ENCODE measurements around the gene DNAJB8. TPM values are rescaled to one million over a fixed set of nuclear protein-coding genes. Genes with fewer than 3 reads are reported as not detected.

Gene DNAJB8
- total RNA-seq, 4 donors from 2014 or later = not detected

GRCh38 chr3:128478576-128479506, 12.2 kb upstream of the DNAJB8 start:
- Histone ChIP-seq H3K27me3 (peaks cover 80% of the 10 kb centered on the region), H3K27ac (no peak overlapping the region), H3K9me3 (no peaks in the 10 kb centered on the region), H3K4me1 (peaks cover 16% of the 10 kb centered on the region), H3K36me3 (no peaks in the 10 kb centered on the region), H3K4me3 (no peak overlapping the region)
- DNase-seq (ENCODE audit: low spot score in 2 of 2) = no peak
- 68% methylated on average over 11 of the region's 11 CpGs for WGBS
- TF ChIP-seq CTCF (IDR thresholded peaks at IDR 0.05) (no peak), POLR2AphosphoS5 (IDR thresholded peaks at IDR 0.05) (no peak), POLR2A (IDR thresholded peaks at IDR 0.05) (no peak), EP300 (IDR thresholded peaks at IDR 0.05) (no peak)

DNA sequence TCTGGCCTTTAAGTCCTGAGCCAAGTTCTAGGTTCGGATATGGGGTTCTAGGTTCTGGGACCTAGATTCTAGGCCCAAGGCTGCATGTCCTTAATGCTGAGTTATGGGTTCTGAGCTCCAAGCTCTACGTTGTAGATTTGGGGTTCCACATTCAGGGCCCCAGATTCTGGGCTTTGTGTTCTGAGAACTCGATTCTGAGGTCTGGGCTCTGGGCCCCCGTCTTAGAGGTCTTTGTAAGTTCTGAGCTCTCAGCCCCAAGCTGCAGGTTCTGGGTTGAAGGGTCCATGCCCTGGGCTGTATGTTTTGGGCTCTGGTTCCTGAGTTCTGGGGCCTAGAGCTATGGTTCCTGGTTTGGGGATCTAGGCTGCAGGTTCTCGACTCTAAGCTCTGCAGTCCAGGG, 10.0 kb upstream of the DNAJB8 start:
- TF ChIP-seq POLR2A (IDR thresholded peaks at IDR 0.05) (no peak), CTCF (IDR thresholded peaks at IDR 0.05) (no peak), EP300 (IDR thresholded peaks at IDR 0.05) (no peak), POLR2AphosphoS5 (IDR thresholded peaks at IDR 0.05) (no peak)
- H3K9me3 ChIP-seq = no peaks in the 10 kb centered on the region
- WGBS = 100% methylated on average over 1 of the region's 5 CpGs

GRCh38 chr3:128475355-128475754, 8.7 kb upstream of the DNAJB8 start:
- H3K36me3 ChIP-seq = no peaks in the 10 kb centered on the region
- H3K27ac ChIP-seq = no peak overlapping the region
- H3K9me3 ChIP-seq = no peaks in the 10 kb centered on the region
- H3K4me1 ChIP-seq = no peaks in the 10 kb centered on the region
- WGBS = 87% methylated on average over 5 of the region's 8 CpGs
- TF ChIP-seq POLR2AphosphoS5 (IDR thresholded peaks at IDR 0.05) (no peak), POLR2A (IDR thresholded peaks at IDR 0.05) (no peak), CTCF (IDR thresholded peaks at IDR 0.05) (no peak), EP300 (IDR thresholded peaks at IDR 0.05) (no peak)
- no peak overlapping the region for H3K4me3 ChIP-seq
- no peak for DNase-seq (ENCODE audit: low spot score in 2 of 2)
- H3K27me3 ChIP-seq = peaks cover 63% of the 10 kb centered on the region

More for the DNA sequence above, 10.0 kb upstream of the DNAJB8 start:
- no peak overlapping the region for H3K27ac ChIP-seq
- H3K36me3 ChIP-seq = no peaks in the 10 kb centered on the region
- peaks cover 76% of the 10 kb centered on the region for H3K27me3 ChIP-seq
- peaks cover 5% of the 10 kb centered on the region for H3K4me1 ChIP-seq
- no peak for DNase-seq (ENCODE audit: low spot score in 2 of 2)
- H3K4me3 ChIP-seq = no peak overlapping the region

DNA sequence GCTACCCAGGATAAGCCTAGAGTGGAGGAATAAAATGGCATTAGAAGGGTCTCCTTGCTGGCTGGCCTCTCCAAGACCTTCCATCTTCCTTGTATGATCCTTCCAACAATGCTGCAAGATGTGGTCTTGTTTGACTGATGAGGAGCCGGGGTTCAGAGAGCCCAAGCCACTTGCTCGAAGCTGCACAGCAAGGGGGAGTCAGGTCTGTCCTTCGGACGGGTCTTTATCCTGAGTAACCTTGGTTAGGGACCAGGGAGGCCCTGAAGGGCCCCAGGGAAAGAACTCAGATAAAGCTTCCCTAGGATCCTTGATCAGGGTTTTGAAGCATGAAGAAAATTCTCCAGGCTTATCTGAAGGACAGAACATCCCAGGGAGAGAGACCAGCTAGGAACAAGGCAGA, 7.0 kb upstream of the DNAJB8 start:
- H3K27me3 ChIP-seq = peaks cover 54% of the 10 kb centered on the region
- no peaks in the 10 kb centered on the region for H3K9me3 ChIP-seq
- no peak for DNase-seq (ENCODE audit: low spot score in 2 of 2)
- TF ChIP-seq POLR2A (IDR thresholded peaks at IDR 0.05) = no peak
- TF ChIP-seq CTCF (IDR thresholded peaks at IDR 0.05) = no peak
- TF ChIP-seq POLR2AphosphoS5 (IDR thresholded peaks at IDR 0.05) = no peak
- no peak for TF ChIP-seq EP300 (IDR thresholded peaks at IDR 0.05)
- no peaks in the 10 kb centered on the region for H3K36me3 ChIP-seq
- no peaks in the 10 kb centered on the region for H3K4me1 ChIP-seq
- H3K4me3 ChIP-seq = no peak overlapping the region
- WGBS = 50% methylated on average over 4 of the region's 4 CpGs
- H3K27ac ChIP-seq = no peak overlapping the region

- WGBS = 31% methylated on average over 6 of the region's 6 CpGs
- Histone ChIP-seq H3K27me3 (peaks cover 51% of the 10 kb centered on the region), H3K4me3 (no peak overlapping the region), H3K9me3 (no peaks in the 10 kb centered on the region), H3K36me3 (no peaks in the 10 kb centered on the region), H3K4me1 (no peaks in the 10 kb centered on the region), H3K27ac (no peak overlapping the region)
- no peak for TF ChIP-seq EP300 (IDR thresholded peaks at IDR 0.05)
- no peak for TF ChIP-seq POLR2A (IDR thresholded peaks at IDR 0.05)
- TF ChIP-seq CTCF (IDR thresholded peaks at IDR 0.05) = no peak
- no peak for TF ChIP-seq POLR2AphosphoS5 (IDR thresholded peaks at IDR 0.05)
- DNase-seq (ENCODE audit: low spot score in 2 of 2) = no peak
These were observed 6.5 kb upstream of the DNAJB8 start for GRCh38 chr3:128473180-128473519.
